ACC112 (cell line): ENCODE measurements around the gene PIAS4.

ENCODE experiments used
- H2AFZ ChIP-seq: fragments of 200-600 bp; sonication (generic); one replicate; pipeline ENCODE4 v1.6.0; 2017; ENCODE audit warnings: antibody characterized with exemption, low read length; ENCODE audit not compliant: unreplicated experiment
- H3K27ac ChIP-seq: fragments of 200-600 bp; sonication (generic); 2 replicates; pipeline ENCODE4 v1.5.1; 2014; ENCODE audit warnings: low read depth, mild to moderate bottlenecking, antibody characterized with exemption, low read length, moderate library complexity
- H3K27me3 ChIP-seq: fragments of 200-600 bp; sonication (generic); 2 replicates; pipeline ENCODE4 v1.6.1; 2014; ENCODE audit warnings: mild to moderate bottlenecking, antibody characterized with exemption, low read length, moderate library complexity, mixed read lengths; ENCODE audit not compliant: insufficient read depth
- H3K36me3 ChIP-seq: fragments of 200-600 bp; sonication (generic); 2 replicates; pipeline ENCODE4 v1.6.1; 2016; ENCODE audit warnings: mild to moderate bottlenecking, antibody characterized with exemption, low read length, moderate library complexity, mixed read lengths; ENCODE audit not compliant: insufficient read depth
- H3K4me1 ChIP-seq: fragments of 200-600 bp; sonication (generic); one replicate; pipeline ENCODE4 v1.6.1; 2016; ENCODE audit warnings: low read length, mixed read lengths; ENCODE audit not compliant: insufficient read depth, unreplicated experiment, control insufficient read depth
- H3K4me3 ChIP-seq: fragments of 200-600 bp; sonication (generic); 2 replicates; pipeline ENCODE4 v1.5.1; 2014; ENCODE audit warnings: mild to moderate bottlenecking, low read depth, low read length
- H3K79me2 ChIP-seq: fragments of 200-600 bp; sonication (generic); one replicate; pipeline ENCODE4 v1.6.0; 2016; ENCODE audit warnings: low read length; ENCODE audit not compliant: control insufficient read depth, unreplicated experiment, insufficient read depth

The PIAS4 gene

GRCh38 chr19:4063369-4064148 lies 56.0 kb downstream of the PIAS4 start:
- H3K79me2 ChIP-seq: peaks cover 69% of the 10 kb centered on the region
- peak overlapping the region; percentile 83 for H3K27ac ChIP-seq
- no peaks in the 10 kb centered on the region for H3K36me3 ChIP-seq
- no peak overlapping the region for H2AFZ ChIP-seq
- H3K27me3 ChIP-seq: no peaks in the 10 kb centered on the region
- peak overlapping the region; percentile 95 for H3K4me3 ChIP-seq
- peaks cover 32% of the 10 kb centered on the region for H3K4me1 ChIP-seq

GRCh38 chr19:4064149-4064495 lies 56.6 kb downstream of the PIAS4 start:
- H3K27me3 ChIP-seq: no peaks in the 10 kb centered on the region
- H3K36me3 ChIP-seq: no peaks in the 10 kb centered on the region
- no peak overlapping the region for H2AFZ ChIP-seq
- peak overlapping the region; percentile 83 for H3K27ac ChIP-seq
- peak overlapping the region; percentile 95 for H3K4me3 ChIP-seq
- peaks cover 63% of the 10 kb centered on the region for H3K79me2 ChIP-seq
- H3K4me1 ChIP-seq: peaks cover 26% of the 10 kb centered on the region

GRCh38 chr19:4064496-4065260 lies 57.1 kb downstream of the PIAS4 start:
- H3K4me1 ChIP-seq: peaks cover 21% of the 10 kb centered on the region
- H3K79me2 ChIP-seq: peaks cover 58% of the 10 kb centered on the region
- peak overlapping the region; percentile 83 for H3K27ac ChIP-seq
- H3K36me3 ChIP-seq: no peaks in the 10 kb centered on the region
- H3K4me3 ChIP-seq: peak overlapping the region; percentile 95
- no peak overlapping the region for H2AFZ ChIP-seq
- no peaks in the 10 kb centered on the region for H3K27me3 ChIP-seq

GRCh38 chr19:4065430-4066175 lies 58.1 kb downstream of the PIAS4 start:
- Histone ChIP-seq H3K4me3 (peak overlapping the region; percentile 85; the same call in 1 of the 2 replicates), H2AFZ (no peak overlapping the region), H3K27me3 (no peaks in the 10 kb centered on the region), H3K79me2 (peaks cover 49% of the 10 kb centered on the region), H3K4me1 (peaks cover 15% of the 10 kb centered on the region), H3K36me3 (no peaks in the 10 kb centered on the region), H3K27ac (no peak overlapping the region)

- Histone ChIP-seq H3K36me3 (no peaks in the 10 kb centered on the region), H3K27me3 (no peaks in the 10 kb centered on the region), H2AFZ (no peak overlapping the region), H3K27ac (no peak overlapping the region), H3K79me2 (peaks cover 43% of the 10 kb centered on the region), H3K4me3 (peak overlapping the region; percentile 85), H3K4me1 (peaks cover 14% of the 10 kb centered on the region)
These were observed 58.7 kb downstream of the PIAS4 start for GRCh38 chr19:4066176-4066606.

GRCh38 chr19:4066682-4067395 lies 59.3 kb downstream of the PIAS4 start, which contains the start of gene ZBTB7A:
TSS of gene ZBTB7A (minus strand) at chr19:4066899. CDS start at chr19:4055232, 11,667 bp downstream.
- Histone ChIP-seq H2AFZ (peak within 1 kb of the TSS; percentile 38), H3K79me2 (peaks cover 36% of the 10 kb centered on the region), H3K36me3 (no peaks in the 10 kb centered on the region), H3K4me3 (peak within 1 kb of the TSS; percentile 85), H3K4me1 (peaks cover 8% of the 10 kb centered on the region), H3K27ac (no peak within 1 kb of the TSS), H3K27me3 (no peaks in the 10 kb centered on the region)

GRCh38 chr19:4067396-4068046 lies 60.0 kb downstream of the PIAS4 start:
- Histone ChIP-seq H3K27ac (no peak overlapping the region), H3K79me2 (peaks cover 29% of the 10 kb centered on the region), H3K36me3 (no peaks in the 10 kb centered on the region), H3K4me1 (peaks cover 3% of the 10 kb centered on the region), H3K4me3 (peak overlapping the region; percentile 85), H2AFZ (peak overlapping the region; percentile 38), H3K27me3 (no peaks in the 10 kb centered on the region)

GRCh38 chr19:4068047-4068966 lies 60.8 kb downstream of the PIAS4 start:
- no peaks in the 10 kb centered on the region for H3K27me3 ChIP-seq
- peaks cover 22% of the 10 kb centered on the region for H3K79me2 ChIP-seq
- H2AFZ ChIP-seq: no peak overlapping the region
- no peaks in the 10 kb centered on the region for H3K36me3 ChIP-seq
- no peak overlapping the region for H3K27ac ChIP-seq
- H3K4me3 ChIP-seq: peak overlapping the region; percentile 85
- peaks cover under 1% of the 10 kb centered on the region for H3K4me1 ChIP-seq

- H3K27me3 ChIP-seq: no peaks in the 10 kb centered on the region
- H2AFZ ChIP-seq: no peak overlapping the region
- H3K79me2 ChIP-seq: peaks cover 10% of the 10 kb centered on the region
- H3K36me3 ChIP-seq: no peaks in the 10 kb centered on the region
- H3K27ac ChIP-seq: no peak overlapping the region
- no peak overlapping the region for H3K4me3 ChIP-seq
- no peaks in the 10 kb centered on the region for H3K4me1 ChIP-seq
These were observed 61.9 kb downstream of the PIAS4 start for GRCh38 chr19:4069331-4069959.
